ENCODE measurements around the gene TEX2.
"Not testable (repeated sequence)": the region's sequence is repeated elsewhere in the genome, so short reads cannot be mapped to it uniquely, and the experiment has no call there.

Gene TEX2

DNA sequence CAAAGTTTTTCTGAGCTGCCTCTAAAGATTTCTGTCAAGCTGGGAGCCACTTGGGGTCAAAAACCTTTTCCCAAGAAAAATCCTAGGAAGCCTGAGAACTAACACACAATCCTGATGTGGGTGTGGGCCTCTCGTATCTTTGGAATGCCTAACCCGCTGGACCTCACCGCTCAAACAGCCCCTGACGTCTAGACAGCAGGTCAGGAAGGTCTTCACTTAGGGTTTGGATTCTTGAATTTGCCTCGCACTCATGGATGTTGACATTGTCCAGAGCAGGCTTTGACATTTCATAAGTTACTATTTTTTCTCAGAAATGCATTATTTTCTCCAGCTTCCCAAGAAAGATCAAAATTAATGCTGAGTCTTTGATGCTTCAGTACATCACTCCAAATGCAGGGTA, 18.9 kb downstream of the TEX2 start:
- no peak for DNase-seq
- intact Hi-C loops (cut with DNase I): no loop called here

DNA sequence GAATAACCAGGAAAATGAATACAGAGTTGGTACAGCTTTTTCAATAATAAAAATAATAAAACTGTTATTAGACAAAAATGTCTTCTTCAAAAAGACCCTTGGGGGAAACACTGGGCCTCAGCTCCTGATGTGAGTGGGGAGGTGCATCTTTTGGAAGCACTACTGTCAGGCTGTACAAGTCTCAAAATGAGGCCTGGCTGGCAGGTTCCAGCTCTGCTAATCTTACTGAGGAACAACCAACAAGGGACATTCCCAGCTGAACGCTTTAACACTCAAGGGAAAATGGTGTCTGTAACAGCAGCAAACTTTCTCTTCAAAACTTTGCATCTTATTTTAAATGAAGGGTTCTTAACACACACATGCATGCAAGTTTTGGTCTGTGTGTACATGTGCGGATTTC, 19.7 kb downstream of the TEX2 start:
- DNase-seq: no peak
- intact Hi-C loops (cut with DNase I): no loop called here

DNA sequence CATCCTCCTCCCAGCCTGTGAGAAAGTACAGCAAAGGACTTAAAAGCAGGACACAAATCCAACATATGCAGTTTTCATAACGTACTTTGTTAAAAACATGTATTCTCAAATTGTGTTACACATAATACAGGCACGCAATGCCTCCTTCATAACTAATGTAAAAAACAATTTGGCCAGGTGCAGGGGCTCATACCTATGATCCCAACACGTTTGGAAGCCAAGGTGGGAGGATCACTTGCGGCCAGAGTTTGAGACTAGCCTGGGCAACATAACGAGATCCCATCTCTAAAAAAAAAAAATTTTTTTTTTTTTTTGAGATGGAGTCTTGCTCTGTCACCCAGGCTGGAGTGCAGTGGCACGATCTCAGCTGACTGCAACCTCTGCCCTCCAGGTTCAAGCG, 20.4 kb downstream of the TEX2 start:
- intact Hi-C loops (cut with DNase I): no loop called here
- DNase-seq: no peak

DNA sequence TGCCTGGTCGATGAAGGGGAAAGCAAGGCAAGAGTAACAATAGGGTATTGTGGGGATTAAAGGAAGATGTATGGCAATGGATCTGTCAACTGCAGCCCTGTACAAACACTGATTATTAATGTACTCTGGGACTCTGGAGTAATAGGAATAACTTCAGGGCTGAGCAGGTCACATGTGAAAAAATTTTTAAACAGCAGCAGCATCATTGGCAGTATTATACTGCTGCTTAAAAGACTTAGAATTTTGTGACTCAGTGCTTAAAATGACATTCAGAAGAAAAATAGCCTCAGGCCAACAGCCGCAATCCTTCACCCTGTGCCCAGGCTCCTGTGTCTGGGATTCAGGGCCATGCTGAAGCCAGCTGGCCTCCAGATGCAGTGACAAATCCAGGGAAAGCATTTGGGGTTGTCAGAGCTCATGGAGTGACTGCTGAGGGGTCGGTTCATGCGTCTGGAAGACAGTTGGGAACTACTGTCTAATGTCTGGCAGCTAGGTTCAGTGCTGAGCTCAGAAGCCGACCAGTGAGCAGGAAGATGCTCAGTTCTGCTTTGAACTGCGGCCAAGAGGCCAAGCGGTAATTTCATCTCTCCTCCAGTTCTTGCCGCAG, 22.2 kb downstream of the TEX2 start:
- peak in 2 of 10 donors; percentile 23 to 31 for DNase-seq
- intact Hi-C loops (cut with DNase I): no loop called here

DNA sequence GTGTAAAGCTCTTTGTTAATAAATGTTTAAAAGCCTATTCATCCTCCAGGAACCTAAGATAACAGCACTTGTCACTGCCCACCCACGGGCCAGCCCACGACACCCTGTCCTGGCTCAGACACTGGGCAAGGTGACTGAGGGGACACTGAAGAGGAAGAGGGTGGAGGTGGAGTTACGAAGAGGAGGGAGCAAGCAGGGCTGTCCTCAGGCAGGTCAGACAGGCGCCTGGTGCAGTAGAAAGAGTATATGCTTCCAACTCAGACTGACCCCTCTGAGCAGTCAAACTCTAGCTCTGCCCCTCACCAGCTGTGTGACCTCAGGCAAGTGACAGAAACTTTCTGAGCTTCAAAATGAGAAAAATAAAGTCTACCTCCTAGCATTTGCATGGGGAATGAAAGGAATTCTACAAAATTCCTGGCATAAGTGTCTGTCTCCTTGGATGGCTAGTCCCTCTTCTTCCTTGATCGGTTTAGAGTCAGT, 22.8 kb downstream of the TEX2 start:
- no peak for DNase-seq
- intact Hi-C loops (cut with DNase I): no loop called here

DNA sequence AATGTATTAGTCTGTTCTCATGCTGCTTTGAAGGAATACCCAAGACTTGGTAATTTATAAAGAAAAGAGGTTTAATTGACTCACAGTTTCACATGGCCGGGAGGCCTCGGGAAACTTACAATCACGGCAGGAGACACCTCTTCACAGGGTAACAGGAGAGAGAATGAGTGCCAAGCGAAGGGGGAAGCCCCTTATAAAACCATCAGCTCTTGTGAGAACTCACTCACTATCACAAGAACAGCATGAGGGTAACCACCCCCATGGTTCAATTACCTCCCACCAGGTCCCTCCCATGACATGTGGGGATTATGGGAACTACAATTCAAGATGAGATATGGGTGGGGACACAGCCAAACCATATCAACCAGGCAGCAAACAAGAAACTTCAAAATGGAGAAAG, 24.6 kb downstream of the TEX2 start:
- DNase-seq; intact Hi-C loops (cut with DNase I): not testable (repeated sequence)

DNA sequence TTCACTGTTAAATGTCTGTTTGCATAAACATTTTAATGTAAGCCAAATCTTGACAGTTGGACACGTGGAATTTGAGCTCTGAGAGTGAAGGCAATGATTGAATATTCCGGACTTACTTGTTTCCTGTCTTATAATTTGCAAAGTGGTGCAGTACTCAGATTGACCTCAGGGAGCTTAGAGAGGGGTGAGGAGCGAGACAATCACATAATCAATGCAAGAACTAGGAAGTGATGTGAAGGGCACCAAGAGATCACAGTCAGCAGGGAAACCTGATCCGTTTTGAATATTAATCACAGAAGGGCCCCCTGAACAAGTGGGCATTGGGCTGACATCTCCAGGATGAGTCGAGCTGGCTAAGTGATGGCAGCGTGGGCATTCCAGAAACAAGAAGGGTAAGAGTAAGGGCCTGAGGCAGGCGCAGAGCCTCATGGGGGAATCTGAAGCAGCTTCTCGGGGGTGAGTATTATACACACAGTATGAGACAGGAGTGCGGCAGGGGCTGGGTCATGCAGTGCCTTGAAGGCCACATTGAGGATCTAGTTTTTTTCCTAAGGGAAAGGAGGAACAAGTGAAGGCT, 26.1 kb downstream of the TEX2 start:
- no peak for DNase-seq
- intact Hi-C loops (cut with DNase I): no loop called here

DNA sequence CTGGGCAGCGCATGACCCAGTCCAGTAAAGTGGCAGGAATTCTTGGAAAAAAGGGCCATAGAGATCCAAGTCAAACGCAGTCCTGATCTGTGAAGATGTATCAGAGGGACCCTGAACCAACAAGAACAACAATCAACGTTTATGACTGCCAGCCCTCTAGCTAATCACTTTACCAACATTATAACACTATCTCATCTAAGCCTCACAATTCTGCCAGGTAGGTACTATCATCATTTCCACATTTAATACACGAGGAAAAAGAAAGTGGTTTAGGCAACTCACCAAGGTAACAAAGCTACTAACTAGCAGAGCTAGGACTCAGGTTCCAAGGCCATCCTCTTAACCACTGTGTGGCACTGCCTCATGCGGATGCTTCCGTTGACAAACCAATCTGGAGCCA, 28.1 kb downstream of the TEX2 start:
- intact Hi-C loops (cut with DNase I): no loop called here
- no peak for DNase-seq

DNA sequence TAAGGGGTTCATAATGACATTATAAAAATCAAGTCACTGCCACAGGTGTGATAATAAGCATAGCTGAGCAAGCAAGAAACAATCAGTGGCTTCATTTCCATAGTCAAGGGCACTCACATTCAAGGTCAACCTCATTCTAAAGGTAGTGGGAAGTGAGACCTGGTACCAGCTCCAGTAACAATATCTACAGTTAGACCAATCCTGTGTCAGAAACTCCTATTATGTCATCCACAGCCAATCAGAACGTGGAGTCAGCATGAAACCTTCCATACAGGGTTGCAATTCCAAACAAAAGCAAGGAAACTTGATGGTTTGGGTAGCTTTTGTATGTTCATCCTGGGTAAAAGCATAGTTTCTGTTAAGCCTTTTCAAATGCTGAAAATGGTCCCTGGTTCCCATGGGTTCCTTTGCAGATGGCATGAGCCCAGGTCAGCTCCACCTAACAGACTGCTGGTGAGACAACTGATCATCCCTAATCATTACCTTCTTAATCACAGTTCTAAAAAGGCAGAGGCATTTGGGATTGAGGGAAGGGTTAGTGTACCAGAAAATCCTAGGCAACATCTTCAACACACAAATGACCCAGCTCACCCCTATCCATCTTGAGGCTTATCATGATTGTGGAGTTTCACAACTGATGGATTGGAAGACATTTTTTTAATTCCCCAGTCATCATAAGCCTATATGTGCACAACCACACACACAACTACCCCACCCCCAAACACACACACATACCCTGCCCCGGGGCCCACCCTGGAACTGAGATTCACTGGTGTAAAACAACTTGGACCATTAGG, 30.4 kb downstream of the TEX2 start:
- intact Hi-C loops (cut with DNase I): no loop called here
- DNase-seq: no peak

DNA sequence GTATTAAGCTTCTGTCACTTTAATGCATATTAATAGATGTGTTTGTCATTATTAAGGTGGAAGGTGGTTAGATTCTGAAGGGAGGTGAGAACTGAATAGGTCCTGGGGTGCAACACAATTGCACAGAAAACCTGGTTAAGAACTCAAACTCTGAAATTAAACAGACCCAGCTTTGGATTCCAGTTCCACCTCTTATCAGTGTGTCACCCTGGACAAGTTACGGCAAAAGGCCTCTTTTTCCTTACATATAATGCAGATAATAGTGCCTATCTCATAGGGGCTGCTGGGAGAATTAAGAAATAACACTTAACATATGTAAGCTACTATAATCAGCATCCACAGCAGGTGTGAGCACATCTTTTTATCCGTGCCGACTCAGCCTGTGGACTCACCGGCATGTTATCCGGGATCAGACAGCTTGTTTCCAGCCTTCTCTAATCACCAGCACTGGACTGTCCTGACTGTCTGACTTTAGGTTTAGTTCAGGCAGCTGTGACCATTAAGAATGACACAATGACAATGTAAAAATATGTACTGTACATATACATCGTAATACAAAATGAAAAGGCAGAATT, 31.4 kb downstream of the TEX2 start:
- DNase-seq: no peak
- intact Hi-C loops (cut with DNase I): no loop called here

DNA sequence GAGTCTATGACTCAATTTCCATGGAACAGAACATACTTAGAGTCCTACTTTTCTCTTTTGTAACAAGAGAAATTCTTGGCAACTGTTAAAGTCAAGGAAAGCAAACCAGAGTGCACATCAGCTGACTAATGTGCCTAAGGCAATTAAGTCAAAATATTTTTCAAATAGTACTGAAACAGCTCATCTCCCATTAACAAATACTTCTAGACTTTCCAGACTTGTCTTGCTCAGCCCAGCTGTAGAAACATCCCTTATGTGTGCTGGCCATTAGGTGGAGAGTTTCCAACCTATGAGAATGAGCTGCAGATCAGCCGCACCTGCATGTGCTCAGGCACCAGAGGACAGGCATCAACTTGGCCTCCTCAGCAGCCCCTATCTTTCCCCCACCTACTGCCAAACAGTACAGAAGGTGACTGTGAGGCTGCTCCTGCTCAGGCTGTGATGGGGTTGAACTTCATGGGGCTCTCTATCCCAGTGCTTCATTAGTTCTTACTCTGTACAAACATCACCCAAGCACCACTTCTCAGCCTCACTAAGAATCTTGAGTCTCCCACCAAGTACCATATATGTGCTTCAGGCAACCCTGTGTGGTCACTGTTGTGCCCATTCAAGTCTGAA, 32.2 kb downstream of the TEX2 start:
- intact Hi-C loops (cut with DNase I): no loop called here
- no peak for DNase-seq

DNA sequence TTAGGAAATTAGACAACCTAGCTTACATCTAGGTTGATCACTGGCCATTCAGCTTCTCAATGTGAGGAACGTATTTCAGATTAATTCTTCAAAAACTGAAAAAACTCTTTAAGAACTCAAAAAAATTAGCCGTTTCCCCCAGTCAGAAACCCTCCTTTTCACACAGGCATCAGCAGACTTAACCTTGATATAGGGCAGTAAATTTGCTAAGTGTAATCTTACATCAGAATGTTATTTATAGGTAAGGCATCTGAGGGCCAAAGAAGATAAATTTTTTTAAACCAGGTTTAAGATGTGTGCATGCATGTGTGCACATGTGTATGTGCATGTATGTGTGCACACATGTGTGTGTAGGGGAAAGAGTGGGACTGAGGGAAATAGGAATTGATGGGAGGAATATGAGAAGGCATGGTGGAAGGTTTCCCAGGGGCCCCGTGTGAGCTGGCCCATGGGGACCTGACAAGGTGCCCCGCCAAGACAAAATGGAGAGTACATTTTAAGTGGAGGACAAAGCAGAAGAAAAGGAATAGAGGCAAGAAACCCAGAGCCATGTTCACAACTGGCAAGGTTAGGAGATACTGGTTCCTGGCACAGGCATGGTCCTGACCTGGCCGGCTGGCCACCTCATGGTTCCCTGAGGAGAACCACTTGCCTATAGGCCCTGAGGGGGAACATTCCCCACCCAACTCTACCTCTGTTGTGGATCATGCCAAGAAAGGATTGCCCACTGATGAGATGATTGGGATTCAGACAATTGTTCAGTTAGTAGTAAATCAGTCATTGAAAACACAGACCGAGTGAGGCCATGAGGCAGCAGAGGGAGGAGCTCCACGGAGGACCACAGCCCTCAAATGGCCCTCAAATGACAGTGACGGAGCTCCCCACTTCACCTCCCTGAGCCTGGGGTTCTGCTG, 33.0 kb downstream of the TEX2 start:
- intact Hi-C loops (cut with DNase I): no loop called here
- no peak for DNase-seq

DNA sequence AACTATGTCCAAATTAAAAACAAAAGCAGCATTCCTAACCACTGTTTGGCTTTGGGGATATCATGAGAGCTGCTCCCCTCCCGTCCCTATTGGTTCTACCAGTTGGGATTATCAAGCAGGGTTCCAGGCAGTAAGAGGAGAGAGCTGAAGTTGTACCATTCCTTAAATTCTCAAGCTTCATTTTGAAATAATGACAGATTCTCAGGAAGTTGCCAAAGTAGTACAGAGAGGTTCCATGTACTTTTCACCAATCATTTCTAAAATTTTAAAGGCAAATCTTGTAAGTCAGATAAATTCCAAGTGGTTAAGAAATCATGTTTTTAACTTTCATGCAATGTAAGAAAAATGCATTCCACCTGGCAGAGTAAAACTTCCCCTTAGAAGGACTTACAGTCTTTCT, 36.9 kb downstream of the TEX2 start:
- intact Hi-C loops (cut with DNase I): no loop called here

DNA sequence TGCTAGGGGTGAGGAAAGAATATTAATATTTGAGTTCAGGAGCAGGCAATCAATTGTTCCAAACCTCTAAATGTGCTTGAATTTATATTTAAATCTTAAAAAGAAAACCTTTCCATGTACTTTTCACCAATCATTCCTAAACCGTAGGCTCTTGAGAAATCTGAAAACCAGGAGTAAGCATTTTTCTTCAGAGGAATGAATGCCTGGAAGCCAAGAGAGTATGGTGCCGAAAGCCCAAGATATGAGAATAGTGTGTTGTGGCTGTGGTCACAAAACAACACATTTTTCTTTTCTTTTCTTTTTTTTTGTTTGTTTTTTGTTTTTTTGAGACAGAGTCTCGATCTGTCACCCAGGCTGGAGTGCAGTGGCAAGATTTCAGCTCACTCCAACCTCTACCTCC, 37.6 kb downstream of the TEX2 start:
- intact Hi-C loops (cut with DNase I): no loop called here
- no peak for DNase-seq

More for the DNA sequence above, 36.9 kb downstream of the TEX2 start:
- no peak for DNase-seq

DNA sequence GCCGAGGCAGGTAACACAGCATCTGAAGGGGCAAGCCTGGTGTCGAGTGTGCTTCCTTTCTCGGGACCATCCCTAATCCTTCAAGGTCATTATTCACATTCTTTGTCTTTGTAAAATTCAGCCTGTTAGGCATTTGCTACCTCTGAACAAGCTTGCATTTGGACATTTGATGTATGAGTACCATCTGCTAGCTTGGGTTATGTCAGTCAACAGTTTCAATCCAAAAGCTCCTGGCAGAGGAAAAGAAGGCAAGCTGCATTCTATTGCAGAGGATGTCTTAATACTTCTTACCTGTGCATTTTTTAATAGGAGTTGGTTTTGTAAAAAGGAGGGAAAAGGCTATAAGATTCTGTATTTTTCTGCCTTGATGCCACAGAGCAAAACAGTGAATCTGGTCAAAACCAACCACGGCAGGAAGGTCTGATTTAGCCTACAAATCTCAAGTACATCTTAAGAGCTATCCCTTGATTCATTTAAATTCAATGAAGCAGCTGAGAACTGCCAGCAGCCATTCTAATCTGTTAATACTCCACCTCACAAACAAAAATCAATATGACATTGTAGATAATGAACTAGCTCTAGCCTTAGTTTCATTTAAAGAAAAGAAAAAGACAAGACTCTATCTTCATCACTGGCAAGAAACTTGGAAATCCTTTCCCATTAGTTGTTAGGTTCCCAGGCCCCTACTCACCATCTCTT, 39.0 kb downstream of the TEX2 start:
- no peak for DNase-seq
- intact Hi-C loops (cut with DNase I): no loop called here

DNA sequence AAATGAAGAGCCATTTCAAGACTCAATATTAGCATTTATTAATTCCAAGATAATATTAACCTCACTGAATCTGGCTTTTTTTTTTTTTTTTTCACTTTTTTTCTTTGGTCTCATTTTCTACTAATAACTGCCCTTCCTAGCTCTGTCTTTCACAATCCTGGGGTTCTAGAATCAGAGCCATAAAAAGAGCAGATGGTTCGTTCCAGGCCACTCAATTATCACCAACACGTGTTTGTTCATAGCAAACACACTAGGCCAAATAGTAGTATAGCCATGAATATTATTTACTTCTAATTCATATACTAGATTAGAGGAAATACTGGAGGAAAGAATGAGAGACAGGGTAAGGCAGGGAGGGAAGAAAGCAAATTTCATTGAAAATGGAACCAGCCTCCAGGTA, 39.8 kb downstream of the TEX2 start:
- DNase-seq: no peak
- intact Hi-C loops (cut with DNase I): no loop called here

DNA sequence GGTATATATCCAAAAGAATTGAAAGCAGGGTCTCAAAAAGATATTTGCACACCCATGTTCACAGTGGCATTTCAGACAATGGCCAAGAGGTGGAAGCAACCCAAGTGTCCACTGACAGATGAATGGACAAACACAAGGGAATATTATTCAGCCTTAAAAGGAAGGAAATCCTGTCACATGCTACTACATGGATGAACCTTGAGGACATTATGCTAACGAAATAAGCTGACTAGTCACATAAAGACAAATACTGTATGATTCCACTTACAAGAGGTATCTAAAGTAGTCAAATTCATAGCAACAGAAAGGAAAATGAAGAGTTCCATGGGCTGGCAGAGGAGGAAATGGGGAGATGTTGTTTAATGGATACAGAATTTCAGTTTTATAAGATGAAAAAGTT, 41.4 kb downstream of the TEX2 start:
- intact Hi-C loops (cut with DNase I): no loop called here

DNA sequence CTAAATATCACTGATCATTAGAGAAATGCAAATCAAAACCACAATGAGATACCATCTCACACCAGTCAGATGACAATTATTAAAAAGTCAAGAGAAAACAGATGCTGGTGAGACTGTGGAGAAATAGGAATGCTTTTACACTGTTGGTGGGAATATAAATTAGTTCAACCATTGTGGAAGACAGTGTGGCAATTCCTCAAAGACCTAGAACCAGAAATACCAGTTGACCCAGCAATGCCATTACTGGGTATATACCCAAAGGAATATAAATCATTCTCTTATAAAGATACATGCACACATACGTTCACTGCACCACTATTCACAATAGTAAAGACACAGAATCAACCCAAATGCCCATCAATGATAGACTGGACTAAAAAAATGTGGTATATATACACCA, 42.5 kb downstream of the TEX2 start:
- intact Hi-C loops (cut with DNase I); DNase-seq: not testable (repeated sequence)

More for the DNA sequence above, 41.4 kb downstream of the TEX2 start:
- DNase-seq: no peak

DNA sequence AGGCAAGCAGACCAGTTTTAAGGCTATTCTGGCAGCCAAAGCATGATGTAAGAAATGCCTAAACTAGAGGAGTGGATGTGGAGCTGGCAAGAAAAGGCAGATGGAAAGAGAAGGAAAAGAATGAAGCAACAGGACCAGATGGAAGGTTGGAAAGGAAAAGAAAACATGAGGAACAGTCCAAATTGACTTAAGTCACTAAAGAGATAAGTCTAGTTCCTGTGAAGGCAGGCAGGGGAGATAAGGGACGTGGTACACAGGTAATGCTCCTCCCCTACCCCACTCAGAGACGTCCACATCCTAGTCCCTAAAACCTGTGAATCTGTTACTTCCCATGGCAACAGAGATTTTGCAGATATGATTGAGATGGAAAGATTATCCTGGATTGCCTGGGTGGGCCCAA, 43.5 kb downstream of the TEX2 start:
- intact Hi-C loops (cut with DNase I): no loop called here
- no peak for DNase-seq
